ENCODE measurements around the gene GATA6. TPM values are rescaled to one million over a fixed set of nuclear protein-coding genes. Genes with fewer than 3 reads are reported as not detected.
"Not testable (repeated sequence)": the region's sequence is repeated elsewhere in the genome, so short reads cannot be mapped to it uniquely, and the experiment has no call there.

The GATA6 gene
- total RNA-seq, 2 donors from 2014 or later = 32.7 to 38.4 TPM

DNA sequence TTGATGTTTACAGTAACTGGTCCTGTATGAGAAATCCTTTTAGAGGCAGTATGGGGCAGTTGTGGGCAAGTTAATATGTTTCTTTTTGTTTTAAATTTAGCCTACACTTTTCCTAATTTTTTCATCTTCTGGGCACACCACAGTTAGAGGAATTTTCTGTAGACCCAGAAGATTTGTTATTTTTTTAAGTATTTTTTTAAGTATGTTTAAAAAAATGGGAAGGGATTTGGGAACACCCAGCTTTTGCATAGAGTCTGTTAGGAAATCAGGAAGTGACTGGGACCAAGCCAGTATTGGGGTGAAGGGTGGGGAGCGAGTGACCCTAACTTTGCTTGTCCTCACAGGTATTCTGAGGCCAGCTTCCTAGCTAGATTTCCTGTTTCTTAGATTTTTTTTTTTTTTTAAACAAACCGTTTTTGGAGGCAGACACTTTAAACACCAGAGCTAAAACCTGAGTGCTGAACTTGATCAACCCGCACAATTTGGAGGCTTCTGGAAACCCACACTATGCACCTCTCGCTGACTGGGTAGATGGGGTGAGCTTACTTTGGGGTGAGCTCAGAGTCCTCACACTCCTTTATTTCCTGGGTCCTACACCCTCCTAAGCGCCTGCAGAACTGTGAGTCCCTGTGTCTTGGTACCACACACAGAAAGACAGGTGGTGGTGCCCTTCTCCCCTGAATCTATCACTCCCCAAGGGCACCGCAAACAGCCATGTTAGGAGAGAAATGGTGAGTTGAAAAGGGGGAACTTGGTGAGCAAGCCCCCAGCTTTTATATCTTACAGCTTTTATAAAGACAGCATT lies 5.2 kb downstream of the GATA6 start:
- DNase-seq (ENCODE audit: low spot score) = no peak
- intact Hi-C loops (cut with DNase I) = loop anchor here (5.0 to 10.0 kb wide), 5 partner anchors 173 to 848 kb away; no protein-coding TSS in a partner anchor

DNA sequence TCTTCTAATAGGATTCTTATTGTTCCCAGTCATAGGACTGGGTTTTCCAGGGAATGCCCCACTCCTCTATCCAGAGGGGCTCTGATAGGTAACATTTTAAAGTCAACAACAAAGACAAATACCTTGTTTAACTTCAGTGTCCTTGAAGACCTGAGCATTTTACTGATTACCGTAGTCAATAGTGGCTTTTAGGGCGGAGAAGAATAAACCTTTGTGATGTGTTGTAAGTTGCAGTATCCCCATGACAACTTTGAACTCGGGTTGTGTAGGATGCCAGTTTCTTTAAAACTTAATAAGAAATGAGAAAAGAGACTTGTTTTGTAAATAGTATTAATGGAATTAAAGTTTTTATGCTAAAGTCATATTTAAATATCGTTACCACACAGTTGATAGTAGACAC lies 6.0 kb downstream of the GATA6 start:
- intact Hi-C loops (cut with DNase I) = loop anchor here in 1 of 2 donors (5.0 to 10.0 kb wide), 2 partner anchors 261 to 847 kb away; no protein-coding TSS in a partner anchor
- DNase-seq (ENCODE audit: low spot score) = no peak

DNA sequence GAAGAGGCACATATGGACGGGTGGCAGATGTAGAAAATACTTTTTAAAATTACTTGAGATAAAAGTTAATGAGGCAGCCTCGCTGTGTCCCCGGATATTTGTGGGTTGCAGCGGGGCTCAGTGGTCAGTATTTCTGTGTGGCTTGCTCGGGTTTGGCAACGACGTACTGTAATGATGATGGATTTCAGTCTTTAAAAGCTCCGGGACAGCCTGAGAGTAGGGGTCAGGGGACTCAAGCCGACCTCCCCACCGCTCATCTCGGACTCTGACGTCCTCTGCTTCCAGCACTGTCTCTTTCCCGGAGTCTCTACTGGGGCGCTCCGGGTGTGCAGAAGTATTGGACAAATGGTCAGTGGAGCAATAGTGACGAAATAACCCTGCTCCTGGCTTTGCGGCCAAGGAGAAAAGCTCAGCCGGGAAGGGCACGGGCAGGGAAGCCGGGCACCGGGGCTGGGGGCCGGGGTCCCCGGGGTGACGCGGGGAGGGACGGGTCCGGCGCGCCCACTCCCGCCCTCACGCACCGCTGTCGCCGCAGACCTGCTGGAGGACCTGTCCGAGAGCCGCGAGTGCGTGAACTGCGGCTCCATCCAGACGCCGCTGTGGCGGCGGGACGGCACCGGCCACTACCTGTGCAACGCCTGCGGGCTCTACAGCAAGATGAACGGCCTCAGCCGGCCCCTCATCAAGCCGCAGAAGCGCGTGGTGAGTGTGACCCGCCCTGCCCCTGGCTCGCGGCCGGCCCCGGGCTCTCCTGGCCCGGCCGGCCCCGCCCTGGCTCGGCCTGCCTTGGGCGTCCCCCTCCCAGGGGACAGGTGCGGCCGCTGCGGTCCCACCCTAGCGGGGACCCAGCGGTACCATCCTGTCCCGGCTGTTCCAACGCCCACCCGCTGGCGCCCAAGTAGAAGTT lies 7.3 kb downstream of the GATA6 start:
- intact Hi-C loops (cut with DNase I) = loop anchor here in 1 of 2 donors (5.0 to 10.0 kb wide), 2 partner anchors 262 to 846 kb away; no protein-coding TSS in a partner anchor
- no peak for DNase-seq (ENCODE audit: low spot score)

DNA sequence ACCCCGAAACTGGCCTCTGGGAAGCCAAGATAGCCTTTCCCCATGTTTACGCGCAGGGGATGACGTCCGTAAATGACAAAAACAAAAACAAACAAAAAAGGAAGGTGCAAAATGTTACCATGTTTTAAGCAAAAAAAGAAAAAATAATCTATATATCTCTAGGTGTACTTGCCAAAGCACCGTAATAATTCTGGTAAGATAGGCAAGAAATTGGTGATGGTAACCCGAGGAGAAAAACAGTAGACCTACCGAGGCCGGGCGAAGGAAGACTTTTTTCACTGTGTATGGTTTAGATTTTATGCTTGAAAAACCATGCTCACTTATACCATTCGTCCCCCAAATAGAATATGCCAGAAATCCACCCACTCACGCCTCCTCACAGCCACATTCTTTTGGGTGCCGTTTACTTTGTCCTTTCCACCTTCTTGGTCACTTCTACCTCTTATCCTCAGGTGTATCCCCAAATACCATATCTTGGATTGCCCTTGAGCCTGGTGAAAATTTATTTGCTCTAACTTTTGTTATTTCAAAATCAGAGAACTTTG lies 8.0 kb downstream of the GATA6 start:
- no peak for DNase-seq (ENCODE audit: low spot score)
- intact Hi-C loops (cut with DNase I) = loop anchor here in 1 of 2 donors (5.0 to 10.0 kb wide), 2 partner anchors 263 to 845 kb away; no protein-coding TSS in a partner anchor

DNA sequence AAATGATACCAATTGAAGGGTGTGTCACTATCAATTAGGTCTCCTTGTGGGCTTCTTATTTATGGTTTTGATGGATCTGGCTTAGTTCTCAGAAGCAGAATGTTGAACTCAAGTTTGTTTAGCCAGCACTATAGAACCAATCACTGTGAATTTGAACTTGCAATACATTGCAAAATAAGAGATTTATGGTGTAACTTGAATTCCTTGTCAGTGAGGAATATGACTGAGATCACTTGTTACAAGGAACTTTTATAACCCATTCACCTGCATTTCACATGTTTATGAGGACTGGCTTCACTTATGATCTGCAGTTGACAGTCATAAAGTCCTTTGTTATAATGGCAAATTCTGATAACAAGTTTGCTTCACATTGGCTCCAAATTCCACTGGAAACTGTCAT lies 9.8 kb downstream of the GATA6 start:
- intact Hi-C loops (cut with DNase I) = loop anchor here in 1 of 2 donors (5.0 to 10.0 kb wide), 2 partner anchors 264 to 843 kb away; no protein-coding TSS in a partner anchor
- no peak for DNase-seq (ENCODE audit: low spot score)

DNA sequence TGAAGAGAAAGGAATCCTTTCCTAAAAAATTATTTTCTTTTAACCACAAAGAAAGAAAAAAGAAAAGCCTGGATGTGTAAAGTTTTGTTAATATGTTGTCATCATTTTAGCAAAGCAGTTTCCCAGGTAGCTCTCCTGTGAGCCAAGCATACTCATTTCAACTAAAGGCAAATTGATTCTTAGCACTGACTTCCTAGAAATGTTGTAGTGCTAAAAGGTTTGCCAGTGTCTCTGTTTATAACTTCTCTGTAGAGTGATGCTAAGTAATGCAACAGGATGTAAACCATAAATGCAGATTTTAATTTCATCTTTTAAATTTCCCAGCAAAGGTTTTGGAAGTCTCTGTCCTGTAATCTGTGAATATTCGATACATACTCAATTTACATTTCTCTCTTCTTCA lies 10.2 kb downstream of the GATA6 start:
- intact Hi-C loops (cut with DNase I) = loop anchor here in 1 of 2 donors (5.0 to 10.0 kb wide), 2 partner anchors 265 to 843 kb away; no protein-coding TSS in a partner anchor
- DNase-seq (ENCODE audit: low spot score) = no peak

DNA sequence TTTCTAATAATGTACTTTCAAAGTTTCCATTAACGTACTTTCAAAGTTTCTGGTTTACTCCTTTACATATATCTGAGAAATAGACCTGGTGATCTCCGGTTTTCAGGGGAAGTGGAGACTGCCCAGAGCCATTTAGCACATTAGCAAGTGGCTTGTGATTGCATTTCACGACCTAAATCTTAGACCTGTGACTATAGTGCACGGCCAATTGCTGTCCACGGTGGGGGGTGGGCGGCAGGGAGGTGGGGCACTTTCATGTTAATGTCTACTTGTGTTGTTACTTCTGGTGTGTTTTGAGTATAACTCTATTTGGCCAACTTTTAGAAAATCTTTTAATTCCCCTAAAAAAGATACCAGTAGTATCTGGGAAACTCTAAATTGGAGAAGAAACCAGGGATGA lies 11.3 kb downstream of the GATA6 start:
- no peak for DNase-seq (ENCODE audit: low spot score)
- intact Hi-C loops (cut with DNase I) = no loop called here

DNA sequence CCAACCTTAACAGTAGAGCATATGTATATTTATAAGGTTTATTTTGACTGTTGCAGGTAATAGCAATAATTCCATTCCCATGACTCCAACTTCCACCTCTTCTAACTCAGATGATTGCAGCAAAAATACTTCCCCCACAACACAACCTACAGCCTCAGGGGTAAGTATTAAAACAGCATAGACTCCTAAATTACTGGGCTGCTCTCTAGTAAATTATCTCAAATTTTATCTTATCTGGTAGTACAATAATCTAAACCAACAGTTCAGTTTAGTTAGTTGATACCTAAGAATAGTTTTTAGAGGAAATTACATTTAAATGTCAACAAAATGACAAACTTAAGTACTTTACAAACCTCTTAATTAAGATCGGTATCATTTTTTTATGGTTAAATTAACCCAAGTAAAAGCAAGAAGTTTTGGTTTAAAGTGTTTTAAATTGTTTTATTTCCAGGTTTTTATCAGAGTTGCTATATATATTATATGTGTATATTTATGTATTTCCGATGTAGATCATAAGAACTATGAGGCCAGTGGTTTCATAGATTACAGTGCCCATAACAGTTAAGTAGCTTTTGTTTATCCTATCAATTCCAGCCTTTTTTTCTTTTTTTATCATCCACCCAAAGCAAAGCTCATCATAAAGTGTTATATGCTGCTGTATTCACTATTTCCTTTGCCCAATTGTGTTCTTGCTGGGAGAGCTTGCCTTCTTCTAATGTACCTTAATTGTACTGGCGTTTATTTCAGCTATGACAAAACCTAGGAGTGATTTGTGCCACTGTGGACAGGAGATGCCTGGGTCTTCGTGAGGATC lies 13.7 kb downstream of the GATA6 start:
- no peak for DNase-seq (ENCODE audit: low spot score)
- intact Hi-C loops (cut with DNase I) = no loop called here

DNA sequence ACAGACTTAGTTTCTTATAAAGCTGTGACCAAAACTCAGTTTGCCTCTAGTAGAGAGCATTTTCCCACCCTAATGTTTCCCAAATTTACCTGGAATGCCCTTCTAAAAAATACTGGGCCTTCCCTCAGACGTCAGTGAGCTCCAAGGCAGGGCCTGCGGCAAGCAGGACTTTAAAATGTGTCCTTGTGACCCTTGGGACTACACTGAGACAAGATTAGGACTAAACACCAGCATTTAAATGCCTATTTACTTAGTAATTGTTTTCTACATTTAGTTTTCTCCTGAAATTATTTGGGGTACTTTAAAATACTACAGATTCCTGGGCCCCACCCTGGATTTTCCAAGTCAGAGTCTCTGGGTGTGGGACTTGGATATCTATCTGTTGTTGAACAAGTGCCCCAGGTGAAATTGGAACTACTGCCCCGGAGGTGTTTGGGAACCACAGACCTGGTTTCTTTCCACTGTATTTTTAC lies 14.3 kb downstream of the GATA6 start:
- intact Hi-C loops (cut with DNase I) = no loop called here
- no peak for DNase-seq (ENCODE audit: low spot score)

DNA sequence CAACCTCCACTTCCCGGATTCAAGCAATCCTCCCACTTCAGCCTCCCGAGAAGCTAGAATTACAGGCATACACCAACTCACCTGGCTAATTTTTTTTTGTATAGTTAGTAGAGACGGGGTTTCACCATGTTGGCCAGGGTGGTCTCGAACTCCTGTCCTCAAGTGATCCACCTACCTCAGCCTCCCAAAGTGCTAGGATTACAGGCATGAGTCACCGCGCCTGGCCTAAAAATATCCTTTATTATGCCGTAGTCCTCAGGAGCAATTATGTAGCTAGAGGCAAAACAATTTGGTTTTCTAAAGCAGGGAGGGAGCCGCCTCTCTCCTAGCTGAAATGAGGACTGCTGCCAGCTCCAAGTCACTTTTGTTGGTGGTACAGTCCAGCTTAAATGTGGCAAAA lies 15.2 kb downstream of the GATA6 start:
- DNase-seq (ENCODE audit: low spot score); intact Hi-C loops (cut with DNase I): not testable (repeated sequence)

DNA sequence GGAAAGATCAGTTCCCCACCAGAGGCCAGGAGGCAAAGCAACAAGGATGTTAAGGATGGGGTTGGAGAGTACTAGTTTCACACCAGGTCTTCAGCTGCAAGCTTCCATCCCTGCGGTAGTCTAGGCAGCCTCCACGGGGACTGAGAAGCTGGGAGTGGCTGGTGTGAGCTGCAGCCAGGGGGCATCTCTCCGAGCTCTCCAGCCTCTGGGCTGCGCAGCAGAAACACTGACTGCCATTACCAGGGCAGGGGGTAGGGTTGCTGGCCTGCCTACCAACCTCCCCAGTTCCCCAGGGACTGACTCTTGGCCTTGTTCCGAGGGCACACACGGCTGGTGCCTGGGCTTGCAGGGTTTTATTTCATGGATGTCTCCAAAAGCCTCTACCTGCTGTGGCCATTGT lies 15.9 kb downstream of the GATA6 start:
- no peak for DNase-seq (ENCODE audit: low spot score)
- intact Hi-C loops (cut with DNase I) = loop anchor here in 1 of 2 donors (5.0 kb wide), 1 partner anchor 152 kb away; no protein-coding TSS in a partner anchor

DNA sequence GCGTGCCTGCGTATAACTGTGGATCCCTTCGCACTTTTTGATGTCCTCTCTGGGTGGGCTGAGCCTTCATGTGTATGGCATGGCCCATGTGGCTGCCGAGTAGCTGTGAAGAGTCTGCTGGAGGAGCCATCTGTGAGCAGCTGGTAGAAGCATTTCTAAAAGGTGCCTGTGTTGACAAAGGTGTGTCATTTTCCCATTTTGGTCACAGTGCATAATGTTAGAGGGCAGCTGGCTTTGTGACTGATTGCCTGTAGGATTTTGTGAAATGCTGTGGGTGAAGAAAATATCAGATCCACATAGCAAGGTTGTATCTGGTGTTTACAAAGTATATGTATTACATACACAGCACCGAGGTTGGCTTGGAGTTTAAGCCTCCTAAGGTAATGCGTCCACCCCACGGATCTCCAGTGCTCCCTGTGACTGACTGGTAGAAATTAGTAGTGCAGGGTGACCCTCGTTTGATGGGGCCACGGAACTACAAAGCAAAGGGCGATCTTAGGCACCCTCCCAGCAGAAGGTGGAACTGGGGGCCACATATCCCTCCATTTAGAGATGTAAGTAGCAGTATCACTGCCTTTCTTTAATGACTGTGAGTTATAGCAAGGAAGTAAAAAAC lies 16.5 kb downstream of the GATA6 start:
- intact Hi-C loops (cut with DNase I) = loop anchor here in 1 of 2 donors (5.0 kb wide), 1 partner anchor 151 kb away; no protein-coding TSS in a partner anchor
- no peak for DNase-seq (ENCODE audit: low spot score)

DNA sequence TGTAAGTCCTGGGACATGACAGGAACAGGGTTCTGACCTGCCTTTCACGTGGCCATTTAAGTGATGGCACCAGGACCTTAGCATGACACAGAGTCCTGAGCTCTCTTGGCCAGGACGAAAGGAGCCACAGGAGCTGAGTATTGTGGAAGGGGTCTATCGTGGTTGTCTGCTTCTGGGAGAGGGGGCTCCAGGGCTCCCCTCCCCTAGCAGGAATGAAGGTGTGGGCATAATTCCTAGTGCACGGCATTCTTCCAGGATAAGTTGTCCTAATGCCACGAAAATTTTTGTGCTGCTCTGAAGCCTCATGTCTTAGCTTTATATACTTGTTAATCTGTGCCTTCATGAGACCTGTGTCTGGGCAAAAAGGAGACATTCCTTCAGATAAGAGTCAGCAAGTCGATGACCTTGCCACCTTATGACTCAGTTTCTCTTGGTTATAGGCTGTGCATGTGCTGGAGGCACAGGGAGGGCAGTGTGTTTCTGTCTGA lies 17.1 kb downstream of the GATA6 start:
- intact Hi-C loops (cut with DNase I) = loop anchor here in 1 of 2 donors (5.0 kb wide), 1 partner anchor 151 kb away; no protein-coding TSS in a partner anchor
- no peak for DNase-seq (ENCODE audit: low spot score)

DNA sequence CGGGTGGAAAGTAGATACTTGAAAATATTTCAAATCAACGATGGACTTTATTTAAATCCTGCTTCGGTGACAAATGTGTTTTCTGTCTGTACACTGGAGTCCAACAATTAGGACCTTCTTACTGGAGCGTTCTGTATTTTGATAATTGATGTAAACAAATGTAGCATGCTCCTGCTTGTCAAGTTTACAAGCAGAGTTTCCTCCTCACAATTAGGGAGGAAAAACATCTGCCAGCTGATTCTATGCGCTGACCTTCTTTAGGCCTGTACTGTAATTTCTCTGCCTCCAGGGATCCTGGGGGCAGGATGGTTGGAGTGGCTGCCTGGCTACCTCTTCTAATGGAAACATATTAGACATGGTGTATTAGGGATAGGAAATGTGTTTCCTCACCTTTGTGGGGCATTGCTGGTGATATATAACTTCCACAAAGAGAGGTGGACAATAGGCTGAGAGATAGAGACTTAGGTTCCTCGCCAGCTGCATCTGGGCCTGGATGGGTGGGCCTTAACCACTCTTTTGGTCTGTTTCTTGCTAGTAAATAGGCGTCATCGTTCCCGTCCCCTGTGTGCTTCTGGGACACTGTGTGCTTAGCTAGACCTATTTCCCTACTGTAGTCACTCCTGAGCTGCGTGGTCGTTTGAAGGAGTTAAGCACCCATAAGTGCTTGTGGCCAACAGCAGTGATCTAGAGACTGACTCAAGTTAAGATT lies 19.3 kb downstream of the GATA6 start:
- DNase-seq (ENCODE audit: low spot score) = no peak
- intact Hi-C loops (cut with DNase I) = loop anchor here in 1 of 2 donors (1.0 to 5.0 kb wide), 2 partner anchors 8 to 149 kb away; no protein-coding TSS in a partner anchor

DNA sequence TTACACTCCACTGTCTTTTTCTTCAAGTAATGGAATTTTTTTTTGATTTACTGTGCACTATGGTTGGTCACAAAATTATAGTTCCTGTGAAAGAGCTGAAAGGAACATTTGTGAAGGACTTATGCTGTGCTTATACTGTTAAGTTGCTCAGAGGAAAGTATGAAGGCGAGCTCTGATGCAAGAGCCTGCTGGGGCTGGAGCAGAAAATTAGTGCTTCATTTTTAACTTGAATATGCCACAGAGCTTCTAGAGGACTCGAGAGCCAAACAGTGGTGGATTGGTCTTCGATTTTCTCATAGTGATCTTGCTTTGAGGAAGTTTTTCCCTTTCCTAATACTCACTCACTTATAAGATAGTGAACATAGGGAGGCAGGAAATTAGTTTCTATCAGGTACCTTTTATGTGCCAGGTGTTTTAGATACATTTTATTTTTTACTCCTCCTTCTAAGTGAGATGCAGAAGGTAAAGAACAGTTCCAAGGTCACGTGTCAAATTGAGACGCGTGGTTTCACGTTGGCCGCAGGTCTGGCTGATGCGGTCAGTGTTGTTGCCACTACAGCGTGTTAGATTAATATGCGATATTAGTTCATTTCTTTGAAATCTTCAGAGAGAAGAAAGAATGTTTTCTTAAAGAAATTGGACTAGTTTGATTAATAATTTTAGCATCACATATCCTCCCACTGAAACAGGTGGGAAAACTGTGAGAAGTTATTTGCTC lies 20.2 kb downstream of the GATA6 start:
- intact Hi-C loops (cut with DNase I) = loop anchor here (5.0 kb wide), 2 partner anchors 148 to 158 kb away; no protein-coding TSS in a partner anchor
- DNase-seq (ENCODE audit: low spot score) = no peak

DNA sequence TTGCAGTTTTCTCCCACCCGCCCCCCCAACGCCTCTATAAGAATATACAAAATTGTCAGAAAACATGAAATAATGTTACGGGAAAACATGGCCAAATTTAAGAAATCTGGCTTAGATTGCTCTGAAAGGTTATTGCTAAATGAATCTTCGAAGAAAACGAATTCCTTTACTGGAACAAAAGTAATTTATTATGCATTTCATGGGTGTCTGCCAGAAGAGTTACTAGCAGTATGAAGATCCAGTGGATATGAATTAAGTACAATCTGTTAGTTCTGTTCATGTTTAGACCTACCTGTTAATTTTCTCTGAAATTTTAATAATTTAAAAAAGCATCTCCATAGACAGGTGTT lies 21.9 kb downstream of the GATA6 start:
- no peak for DNase-seq (ENCODE audit: low spot score)
- intact Hi-C loops (cut with DNase I) = loop anchor here in 1 of 2 donors (5.0 kb wide), 1 partner anchor 156 kb away; no protein-coding TSS in a partner anchor

Measured in posterior vena cava (tissue), 2 donors.